HepG2 (cell line): Measurements from ENCODE around the gene ELOVL5.

ENCODE experiments used
- BCL3 ChIP-seq: sonication (generic); formaldehyde crosslinking; IDR thresholded peaks from 2 replicates; pipeline ENCODE4 v1.5.1; 2020; ENCODE audit warnings: mild to moderate bottlenecking, missing genetic modification reagents, moderate library complexity
- CTCF ChIP-seq: sonication (generic); formaldehyde crosslinking; IDR thresholded peaks from 2 replicates; pipeline ENCODE4 v1.5.0; 2020; ENCODE audit warnings: mild to moderate bottlenecking, missing genetic modification reagents, moderate library complexity
- FOSL2 ChIP-seq: sonication (generic); formaldehyde crosslinking; IDR thresholded peaks from 2 replicates; pipeline ENCODE4 v1.4.0; 2020; ENCODE audit warnings: missing genetic modification reagents
- GABPA ChIP-seq, 2 experiments: IDR thresholded peaks; 2 replicates each; pipeline ENCODE4 v1.6.1; 2011 to 2016; ENCODE audit warnings: low read depth in 2 of 2, low read length in 1 of 2, missing biosample characterization in 1 of 2, missing genetic modification characterization in 1 of 2
- HMGXB4 ChIP-seq, 2 experiments: sonication (generic) in 1 of 2; formaldehyde crosslinking in 1 of 2; IDR thresholded peaks; 2 replicates each; pipeline versions ENCODE4 v1.4.0 to v1.6.1; 2018 to 2020; ENCODE audit warnings: missing genetic modification reagents in 2 of 2, borderline replicate concordance in 1 of 2, low read depth in 1 of 2, mild to moderate bottlenecking in 1 of 2, missing biosample characterization in 1 of 2
- HNRNPLL ChIP-seq: fragments of 200-400 bp; formaldehyde crosslinking; IDR thresholded peaks from 2 replicates; pipeline ENCODE4 v1.6.1; 2017; ENCODE audit warnings: mild to moderate bottlenecking, low read depth, low read length; ENCODE audit not compliant: poor library complexity, severe bottlenecking
- POLR2AphosphoS5 ChIP-seq: IDR thresholded peaks from 2 replicates; pipeline ENCODE4 v1.6.1; 2012; ENCODE audit warnings: low read depth, low read length
- SRF ChIP-seq: IDR thresholded peaks from 2 replicates; pipeline ENCODE4 v1.6.1; 2011; ENCODE audit warnings: mild to moderate bottlenecking, low read depth, low read length, moderate library complexity
- USF2 ChIP-seq, 2 experiments: sonication (generic) in 1 of 2; formaldehyde crosslinking in 1 of 2; IDR thresholded peaks; 2 replicates each; pipeline versions ENCODE4 v1.5.1 to v1.6.1; 2011 to 2020; ENCODE audit warnings: borderline replicate concordance in 1 of 2, low read depth in 1 of 2, low read length in 1 of 2, mild to moderate bottlenecking in 1 of 2, missing genetic modification reagents in 1 of 2, moderate library complexity in 1 of 2
- ZBTB1 ChIP-seq: sonication (generic); formaldehyde crosslinking; IDR thresholded peaks from 2 replicates; pipeline ENCODE4 v1.4.0; 2020; ENCODE audit warnings: missing genetic modification reagents, borderline replicate concordance
- ZBTB33 ChIP-seq: sonication (generic); formaldehyde crosslinking; IDR thresholded peaks from 2 replicates; pipeline ENCODE4 v1.4.0; 2020; ENCODE audit warnings: missing genetic modification reagents
- ZNF263 ChIP-seq: sonication (generic); formaldehyde crosslinking; IDR thresholded peaks from 2 replicates; pipeline ENCODE4 v1.4.0; 2020; ENCODE audit warnings: missing genetic modification reagents
- TF ChIP-seq, protein P1 (sequence below): sonication (generic); formaldehyde crosslinking; IDR thresholded peaks from 2 replicates; pipeline ENCODE4 v1.8.0; 2022; ENCODE audit warnings: missing genetic modification reagents, mild to moderate bottlenecking, borderline replicate concordance

DNA sequence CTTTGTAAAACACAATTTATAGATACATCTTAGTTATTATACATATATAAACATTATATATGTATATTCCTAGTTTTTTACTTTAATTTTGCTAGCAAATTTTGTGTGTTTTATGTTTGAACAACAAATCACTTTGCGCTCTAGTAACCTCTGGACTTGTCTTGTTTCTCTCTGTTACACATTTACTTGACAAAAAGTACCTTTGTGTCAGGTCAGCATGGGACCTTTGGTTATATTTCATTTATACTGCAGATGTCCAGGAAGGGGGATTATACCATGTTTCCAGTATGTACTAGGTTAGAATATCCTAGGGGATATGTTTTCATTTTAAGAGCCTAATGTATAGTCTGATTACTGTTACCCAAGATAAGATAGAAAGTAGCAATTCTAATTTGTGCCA lies 28.5 kb upstream of the ELOVL5 start:
- TF ChIP-seq, protein P1, sequence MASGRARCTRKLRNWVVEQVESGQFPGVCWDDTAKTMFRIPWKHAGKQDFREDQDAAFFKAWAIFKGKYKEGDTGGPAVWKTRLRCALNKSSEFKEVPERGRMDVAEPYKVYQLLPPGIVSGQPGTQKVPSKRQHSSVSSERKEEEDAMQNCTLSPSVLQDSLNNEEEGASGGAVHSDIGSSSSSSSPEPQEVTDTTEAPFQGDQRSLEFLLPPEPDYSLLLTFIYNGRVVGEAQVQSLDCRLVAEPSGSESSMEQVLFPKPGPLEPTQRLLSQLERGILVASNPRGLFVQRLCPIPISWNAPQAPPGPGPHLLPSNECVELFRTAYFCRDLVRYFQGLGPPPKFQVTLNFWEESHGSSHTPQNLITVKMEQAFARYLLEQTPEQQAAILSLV: no peak
- TF ChIP-seq CTCF (CRISPR knock-in tag) (no peak), POLR2AphosphoS5 (no peak), BCL3 (no peak), ZBTB1 (CRISPR knock-in tag) (no peak), FOSL2 (CRISPR knock-in tag) (no peak), HMGXB4 (CRISPR knock-in tag; IDR thresholded peaks at IDR 0.05; ENCODE audit: borderline replicate concordance in 1 of 2, low read depth in 1 of 2) (no peak), ZNF263 (CRISPR knock-in tag) (no peak), HNRNPLL (no peak), USF2 (IDR thresholded peaks at IDR 0.05; ENCODE audit: low read depth, low read length) (no peak), USF2 (CRISPR knock-in tag; IDR thresholded peaks at IDR 0.05; ENCODE audit: borderline replicate concordance) (no peak), SRF (no peak), ZBTB33 (CRISPR knock-in tag) (no peak), GABPA (IDR thresholded peaks at IDR 0.05; ENCODE audit: low read depth, low read length) (no peak), GABPA (CRISPR knock-in tag; IDR thresholded peaks at IDR 0.05; ENCODE audit: low read depth) (no peak)
